HUES6 (cell line): ENCODE data around the gene NUDT19.
A peak's percentile ranks its signal among the peaks of the same experiment; 100 is the strongest.

Source experiments
- H3K27ac ChIP-seq: 2 replicates; pipeline ENCODE4 v1.7.0; 2013; ENCODE audit warnings: low read depth, mild to moderate bottlenecking, low read length, inconsistent platforms
- H3K27me3 ChIP-seq: 2 replicates; pipeline ENCODE4 v1.6.1; 2013; ENCODE audit warnings: low read length; ENCODE audit not compliant: control insufficient read depth, insufficient read depth
- H3K36me3 ChIP-seq: 2 replicates; pipeline ENCODE4 v1.6.1; 2013; ENCODE audit warnings: low read length; ENCODE audit not compliant: control insufficient read depth, insufficient read depth
- H3K4me1 ChIP-seq: 2 replicates; pipeline ENCODE4 v1.6.1; 2013; ENCODE audit warnings: low read length; ENCODE audit not compliant: control insufficient read depth, insufficient read depth
- H3K4me3 ChIP-seq: 2 replicates; pipeline ENCODE4 v1.5.1; 2013; ENCODE audit warnings: low read depth, low read length
- H3K9ac ChIP-seq: one replicate; pipeline ENCODE4 v1.6.1; 2013; ENCODE audit warnings: mild to moderate bottlenecking, low read length
- H3K9me3 ChIP-seq: 2 replicates; pipeline ENCODE4 v1.6.1; 2013; ENCODE audit warnings: low read depth, low read length; ENCODE audit not compliant: control insufficient read depth, insufficient read depth

The NUDT19 gene

GRCh38 chr19:32658075-32658474 lies 33.5 kb upstream of the NUDT19 start:
- Histone ChIP-seq H3K27me3 (no peaks in the 10 kb centered on the region), H3K9me3 (no peaks in the 10 kb centered on the region), H3K36me3 (peaks cover 26% of the 10 kb centered on the region), H3K4me3 (no peak overlapping the region), H3K4me1 (no peaks in the 10 kb centered on the region), H3K9ac (no peak overlapping the region), H3K27ac (no peak overlapping the region)

- Histone ChIP-seq H3K9me3 (no peaks in the 10 kb centered on the region), H3K27me3 (no peaks in the 10 kb centered on the region), H3K27ac (no peak overlapping the region), H3K36me3 (peaks cover 26% of the 10 kb centered on the region), H3K4me3 (no peak overlapping the region), H3K9ac (no peak overlapping the region), H3K4me1 (no peaks in the 10 kb centered on the region)
Observed at GRCh38 chr19:32658527-32658926, 33.1 kb upstream of the NUDT19 start.

DNA sequence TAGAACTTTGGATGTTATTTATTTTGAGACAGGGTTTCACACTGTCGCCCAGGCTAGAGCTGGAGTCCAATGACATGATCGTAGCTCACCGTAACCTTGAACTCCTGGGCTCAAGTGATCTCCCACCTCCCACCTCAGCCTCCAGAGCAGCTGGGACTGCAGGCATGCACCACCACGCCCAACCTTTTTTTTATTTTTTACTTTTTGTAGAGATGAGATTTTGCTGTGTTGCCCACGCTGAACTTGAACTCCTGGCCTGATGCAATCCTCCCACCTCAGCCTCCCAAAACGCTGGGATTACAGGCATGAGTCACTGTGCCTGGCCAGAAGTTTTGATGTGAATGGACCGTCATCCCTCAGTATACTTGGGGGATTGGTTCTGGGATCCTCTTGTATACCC lies 30.3 kb upstream of the NUDT19 start:
- no peak overlapping the region for H3K9ac ChIP-seq
- no peaks in the 10 kb centered on the region for H3K4me1 ChIP-seq
- no peak overlapping the region for H3K27ac ChIP-seq
- no peak overlapping the region for H3K4me3 ChIP-seq
- H3K36me3 ChIP-seq, result peaks cover 16% of the 10 kb centered on the region
- H3K9me3 ChIP-seq, result no peaks in the 10 kb centered on the region
- no peaks in the 10 kb centered on the region for H3K27me3 ChIP-seq

- no peak overlapping the region for H3K27ac ChIP-seq
Observed at GRCh38 chr19:32662186-32662585, 29.4 kb upstream of the NUDT19 start.

GRCh38 chr19:32666084-32666483 lies 25.5 kb upstream of the NUDT19 start:
- no peaks in the 10 kb centered on the region for H3K9me3 ChIP-seq
- peaks cover 7% of the 10 kb centered on the region; the same call in 1 of the 2 replicates for H3K36me3 ChIP-seq
- no peak overlapping the region for H3K4me3 ChIP-seq
- no peaks in the 10 kb centered on the region for H3K4me1 ChIP-seq
- H3K27ac ChIP-seq, result no peak overlapping the region
- no peaks in the 10 kb centered on the region for H3K27me3 ChIP-seq
- no peak overlapping the region for H3K9ac ChIP-seq

More at GRCh38 chr19:32662186-32662585, 29.4 kb upstream of the NUDT19 start:
- Histone ChIP-seq H3K4me1 (no peaks in the 10 kb centered on the region), H3K4me3 (no peak overlapping the region), H3K9me3 (no peaks in the 10 kb centered on the region), H3K27me3 (no peaks in the 10 kb centered on the region), H3K9ac (no peak overlapping the region), H3K36me3 (peaks cover 13% of the 10 kb centered on the region)

DNA sequence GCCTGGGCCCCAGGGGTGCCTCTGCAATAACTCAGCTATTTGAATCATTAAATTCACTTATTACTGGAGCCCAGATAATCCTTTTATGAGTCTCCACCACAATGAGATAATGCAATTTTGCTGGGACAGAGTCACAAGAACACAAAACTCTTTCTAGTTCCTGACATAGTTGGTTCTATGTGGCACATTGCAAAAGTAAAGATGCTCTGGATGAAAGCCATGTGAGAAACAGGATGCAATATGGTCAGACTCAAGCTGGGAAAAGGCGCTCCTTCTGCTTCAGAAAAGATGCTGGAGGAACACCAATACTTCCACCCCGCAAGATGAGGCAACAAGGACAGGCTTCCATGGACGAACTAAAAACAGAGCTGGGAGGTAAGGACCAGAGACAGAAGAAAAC lies 22.3 kb upstream of the NUDT19 start:
- no peaks in the 10 kb centered on the region for H3K4me1 ChIP-seq
- H3K9ac ChIP-seq, result no peak overlapping the region
- peaks cover 1% of the 10 kb centered on the region; the same call in 1 of the 2 replicates for H3K27me3 ChIP-seq
- no peak overlapping the region for H3K27ac ChIP-seq
- H3K9me3 ChIP-seq, result no peaks in the 10 kb centered on the region
- no peak overlapping the region for H3K4me3 ChIP-seq
- peaks cover 7% of the 10 kb centered on the region; the same call in 1 of the 2 replicates for H3K36me3 ChIP-seq

GRCh38 chr19:32671883-32672593 lies 19.6 kb upstream of the NUDT19 start:
- peaks cover 21% of the 10 kb centered on the region for H3K27me3 ChIP-seq
- H3K9me3 ChIP-seq, result no peaks in the 10 kb centered on the region
- H3K9ac ChIP-seq, result no peak overlapping the region
- peaks cover 3% of the 10 kb centered on the region; the same call in 1 of the 2 replicates for H3K4me1 ChIP-seq
- peaks cover 4% of the 10 kb centered on the region; the same call in 1 of the 2 replicates for H3K36me3 ChIP-seq
- H3K4me3 ChIP-seq, result no peak overlapping the region
- H3K27ac ChIP-seq, result no peak overlapping the region

DNA sequence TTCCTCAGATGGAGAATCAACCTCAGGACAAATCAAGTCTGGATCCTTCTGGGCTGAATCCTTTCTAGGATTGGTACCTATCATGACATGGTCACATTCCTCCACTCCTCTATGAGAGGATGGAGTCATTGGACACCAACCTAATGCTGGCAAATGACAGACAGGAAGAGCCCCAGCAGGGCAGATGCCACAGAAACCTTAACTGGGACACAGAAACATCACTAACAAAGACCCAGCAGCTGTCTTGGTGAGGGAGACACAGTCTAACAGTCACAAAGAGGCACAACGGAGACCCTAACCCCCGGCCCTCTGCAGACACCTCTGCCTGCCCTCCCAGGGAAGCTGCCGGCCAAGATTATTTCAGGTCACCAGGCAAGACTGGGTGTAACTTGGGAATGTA lies 18.8 kb upstream of the NUDT19 start:
- no peak overlapping the region for H3K4me3 ChIP-seq

GRCh38 chr19:32673573-32673972 lies 18.0 kb upstream of the NUDT19 start:
- peaks cover 36% of the 10 kb centered on the region for H3K27me3 ChIP-seq
- H3K9me3 ChIP-seq, result no peaks in the 10 kb centered on the region
- peaks cover 11% of the 10 kb centered on the region for H3K4me1 ChIP-seq
- H3K27ac ChIP-seq, result no peak overlapping the region
- peaks cover 4% of the 10 kb centered on the region; the same call in 1 of the 2 replicates for H3K36me3 ChIP-seq
- H3K9ac ChIP-seq, result no peak overlapping the region
- peak overlapping the region; percentile 99; the same call in 1 of the 2 replicates for H3K4me3 ChIP-seq

More for the DNA sequence above, 18.8 kb upstream of the NUDT19 start:
- Histone ChIP-seq H3K27me3 (peaks cover 29% of the 10 kb centered on the region), H3K4me1 (peaks cover 11% of the 10 kb centered on the region), H3K9me3 (no peaks in the 10 kb centered on the region), H3K36me3 (peaks cover 4% of the 10 kb centered on the region; the same call in 1 of the 2 replicates), H3K27ac (no peak overlapping the region), H3K9ac (peak overlapping the region; percentile 33)

GRCh38 chr19:32674153-32674930 lies 17.3 kb upstream of the NUDT19 start:
- Histone ChIP-seq H3K9me3 (no peaks in the 10 kb centered on the region), H3K4me1 (peaks cover 11% of the 10 kb centered on the region), H3K4me3 (peak overlapping the region; percentile 99), H3K9ac (peak overlapping the region; percentile 71), H3K36me3 (peaks cover 2% of the 10 kb centered on the region; the same call in 1 of the 2 replicates), H3K27ac (no peak overlapping the region), H3K27me3 (peaks cover 36% of the 10 kb centered on the region)
